Activated naive CD4-positive, alpha-beta T cell treated with anti-CD3 and anti-CD28 coated beads, Interleukin-2, amount 50 U/mL, for 24 hours (primary cell): ENCODE data around the gene ING2.

Source experiments
- H3K27ac Mint-ChIP-seq: one replicate; pipeline ENCODE4 v1.8.0; 2021; ENCODE audit warnings: mild to moderate bottlenecking, mixed read lengths
- H3K27me3 Mint-ChIP-seq: one replicate; pipeline ENCODE4 v1.8.0; 2021; ENCODE audit warnings: mixed read lengths
- H3K36me3 Mint-ChIP-seq: one replicate; pipeline ENCODE4 v1.8.0; 2021; ENCODE audit warnings: mixed read lengths
- H3K4me1 Mint-ChIP-seq: one replicate; pipeline ENCODE4 v1.8.0; 2021; ENCODE audit warnings: mixed read lengths
- H3K4me3 Mint-ChIP-seq: one replicate; pipeline ENCODE4 v1.8.0; 2021; ENCODE audit warnings: mild to moderate bottlenecking, mixed read lengths
- H3K9me3 Mint-ChIP-seq: one replicate; pipeline ENCODE4 v1.8.0; 2021; ENCODE audit warnings: mixed read lengths

ING2 gene

DNA sequence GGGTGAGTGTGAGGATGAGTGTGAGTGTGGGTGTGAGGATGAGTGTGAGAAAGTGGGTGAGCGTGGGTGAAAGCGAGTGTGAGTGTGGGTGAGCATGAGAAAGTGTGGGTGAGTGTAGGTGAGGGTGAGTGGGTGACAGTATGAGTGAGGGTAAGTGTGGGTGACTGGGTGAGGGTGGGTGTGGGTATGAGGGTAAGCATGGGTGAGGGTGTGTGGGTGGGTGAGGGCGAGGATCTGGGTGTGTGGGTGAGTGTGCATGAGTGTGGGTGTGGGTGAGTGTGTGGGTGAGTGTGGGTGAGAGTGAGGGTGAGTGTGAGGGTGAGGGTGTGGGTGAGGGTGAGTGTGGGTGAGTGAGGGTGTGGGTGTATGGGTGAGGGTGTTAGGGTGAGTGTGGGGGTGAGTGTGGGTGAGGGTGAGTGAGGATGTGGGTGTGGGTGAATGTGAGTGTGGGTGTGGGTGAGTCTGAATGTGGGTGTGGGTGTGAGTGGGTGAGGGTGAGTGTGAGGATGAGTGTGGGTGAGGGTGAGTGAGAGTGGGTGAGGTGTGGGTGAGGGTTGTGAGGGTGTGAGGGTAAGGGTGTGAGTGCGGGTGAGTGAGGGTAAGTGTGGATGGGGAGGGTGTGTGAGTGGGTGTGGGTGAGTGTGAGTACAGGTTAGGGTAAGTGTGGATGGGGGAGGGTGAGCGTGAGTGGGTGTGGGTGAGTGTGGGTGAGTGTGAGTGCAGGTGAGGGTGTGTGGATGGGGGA is 48.9 kb downstream of the ING2 start:
- Mint-ChIP-seq H3K27ac (no peak overlapping the region), H3K36me3 (peaks cover 2% of the 10 kb centered on the region), H3K4me3 (no peak overlapping the region), H3K4me1 (no peaks in the 10 kb centered on the region), H3K27me3 (no peaks in the 10 kb centered on the region), H3K9me3 (no peaks in the 10 kb centered on the region)

DNA sequence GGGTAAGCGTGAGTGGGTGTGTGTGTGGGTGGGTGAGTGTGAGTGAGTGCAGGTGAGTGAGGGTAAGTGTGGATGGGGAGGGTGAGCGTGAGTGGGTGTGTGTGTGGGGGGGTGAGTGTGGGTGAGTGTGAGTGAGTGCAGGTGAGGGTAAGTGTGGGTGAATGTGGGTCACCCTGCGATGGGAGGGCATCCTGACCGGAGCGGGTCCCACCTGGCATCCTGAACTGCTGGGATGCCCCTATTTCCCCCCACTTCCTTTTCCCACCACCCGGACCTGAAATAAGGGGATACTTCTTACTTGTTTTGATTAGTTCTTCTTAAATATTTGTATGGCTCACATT is 49.5 kb downstream of the ING2 start:
- no peaks in the 10 kb centered on the region for H3K4me1 Mint-ChIP-seq
- no peak overlapping the region for H3K4me3 Mint-ChIP-seq
- H3K27me3 Mint-ChIP-seq = no peaks in the 10 kb centered on the region
- peak overlapping the region; percentile 69 for H3K27ac Mint-ChIP-seq
- H3K36me3 Mint-ChIP-seq = peaks cover 2% of the 10 kb centered on the region
- no peaks in the 10 kb centered on the region for H3K9me3 Mint-ChIP-seq

DNA sequence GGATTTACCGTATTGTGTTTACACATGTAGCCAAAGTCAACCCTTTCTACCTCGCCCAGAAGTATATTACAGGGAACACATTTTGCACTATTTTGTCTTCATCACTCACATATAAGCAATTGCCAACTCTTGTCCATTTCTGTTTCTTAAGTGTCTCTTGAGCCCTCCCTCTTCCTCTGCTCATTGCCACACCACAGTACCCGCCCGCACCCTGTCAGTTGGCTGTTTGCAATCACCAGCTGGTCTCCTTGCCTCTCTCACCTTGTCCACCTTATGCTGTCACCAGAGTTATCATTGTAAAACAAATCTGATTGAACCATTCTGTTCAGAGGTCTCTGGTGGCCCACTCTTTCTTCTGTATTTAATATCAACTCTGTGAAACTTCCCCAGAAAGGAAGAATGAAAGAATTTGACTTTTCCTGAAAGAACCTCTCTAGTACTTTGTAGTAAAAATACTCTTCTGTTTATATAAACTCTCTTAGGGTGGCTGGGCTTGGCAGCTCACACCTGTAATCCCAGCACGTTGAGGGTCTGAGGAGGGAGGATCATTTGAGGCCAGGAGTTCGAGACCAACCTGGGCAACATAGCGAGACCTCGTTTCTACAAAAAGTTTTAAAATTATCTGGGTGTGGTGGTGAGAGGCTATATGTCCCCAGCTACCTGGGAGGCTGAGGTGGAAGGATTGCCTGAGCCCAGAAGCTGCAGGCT is 50.2 kb downstream of the ING2 start:
- Mint-ChIP-seq H3K27me3 (no peaks in the 10 kb centered on the region), H3K9me3 (no peaks in the 10 kb centered on the region), H3K4me1 (no peaks in the 10 kb centered on the region), H3K36me3 (no peaks in the 10 kb centered on the region), H3K27ac (no peak overlapping the region), H3K4me3 (no peak overlapping the region)

DNA sequence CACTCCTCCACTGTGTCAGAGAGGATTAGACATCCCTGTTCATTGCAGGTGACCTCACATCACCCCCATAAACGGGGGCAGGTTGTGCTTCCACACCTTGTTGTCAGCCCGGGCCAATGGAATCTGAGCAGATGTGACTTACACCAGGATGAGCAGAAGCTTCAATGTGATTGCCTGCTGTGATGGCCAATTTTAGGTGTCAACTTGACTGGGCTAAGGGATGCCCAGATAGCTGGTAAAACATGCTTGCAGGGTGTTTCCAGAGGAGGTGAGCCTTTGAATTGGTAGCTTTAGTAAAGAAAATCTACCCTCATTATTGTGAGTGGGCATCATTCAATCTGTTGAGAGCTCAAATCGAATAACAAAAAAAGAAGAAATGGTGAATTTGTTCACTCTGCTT is 52.1 kb downstream of the ING2 start:
- Mint-ChIP-seq H3K4me3 (no peak overlapping the region), H3K27ac (no peak overlapping the region), H3K9me3 (no peaks in the 10 kb centered on the region), H3K36me3 (no peaks in the 10 kb centered on the region), H3K27me3 (no peaks in the 10 kb centered on the region), H3K4me1 (no peaks in the 10 kb centered on the region)

DNA sequence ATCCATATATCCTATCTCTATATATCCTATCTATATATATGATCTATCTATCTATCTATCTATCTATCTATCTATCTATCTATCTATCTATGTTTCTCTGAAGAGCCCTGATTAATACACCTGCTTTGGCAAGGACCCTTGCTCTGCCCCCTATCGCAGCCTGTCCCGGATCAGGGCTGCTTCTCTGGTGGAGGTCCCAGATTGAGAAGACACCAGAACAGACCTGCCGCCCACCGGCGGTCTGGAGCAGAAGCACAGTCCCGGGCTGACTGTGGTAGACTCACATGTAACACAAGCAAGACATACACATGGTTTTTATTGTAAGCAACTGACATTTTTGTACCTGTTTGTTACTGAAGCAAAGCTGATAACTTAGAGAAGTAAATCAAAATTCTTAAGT is 52.8 kb downstream of the ING2 start:
- no peak overlapping the region for H3K4me3 Mint-ChIP-seq
- no peaks in the 10 kb centered on the region for H3K36me3 Mint-ChIP-seq
- H3K27ac Mint-ChIP-seq = no peak overlapping the region
- H3K4me1 Mint-ChIP-seq = no peaks in the 10 kb centered on the region
- no peaks in the 10 kb centered on the region for H3K9me3 Mint-ChIP-seq
- H3K27me3 Mint-ChIP-seq = no peaks in the 10 kb centered on the region

DNA sequence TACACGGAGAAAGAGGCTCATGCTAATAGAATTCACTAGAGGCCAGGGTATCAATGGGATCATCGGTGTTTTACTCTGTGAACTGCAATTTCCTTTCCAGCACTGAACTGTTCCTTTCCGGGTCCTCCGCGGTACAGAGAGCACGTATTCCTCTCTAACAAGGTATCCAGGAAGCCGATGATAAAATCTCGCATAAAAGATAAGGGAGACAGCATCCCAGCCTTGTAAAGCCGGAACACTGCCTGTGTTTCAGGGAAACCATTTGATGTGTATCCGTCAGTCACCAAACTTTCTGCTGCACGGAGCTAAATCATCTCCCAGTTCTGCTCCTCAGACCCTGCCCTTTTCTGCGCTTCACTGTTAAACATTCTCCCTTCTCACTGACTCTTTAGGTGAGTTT is 54.0 kb downstream of the ING2 start:
- no peaks in the 10 kb centered on the region for H3K36me3 Mint-ChIP-seq
- H3K27ac Mint-ChIP-seq = no peak overlapping the region
- H3K4me3 Mint-ChIP-seq = no peak overlapping the region
- H3K9me3 Mint-ChIP-seq = no peaks in the 10 kb centered on the region
- no peaks in the 10 kb centered on the region for H3K4me1 Mint-ChIP-seq
- no peaks in the 10 kb centered on the region for H3K27me3 Mint-ChIP-seq

DNA sequence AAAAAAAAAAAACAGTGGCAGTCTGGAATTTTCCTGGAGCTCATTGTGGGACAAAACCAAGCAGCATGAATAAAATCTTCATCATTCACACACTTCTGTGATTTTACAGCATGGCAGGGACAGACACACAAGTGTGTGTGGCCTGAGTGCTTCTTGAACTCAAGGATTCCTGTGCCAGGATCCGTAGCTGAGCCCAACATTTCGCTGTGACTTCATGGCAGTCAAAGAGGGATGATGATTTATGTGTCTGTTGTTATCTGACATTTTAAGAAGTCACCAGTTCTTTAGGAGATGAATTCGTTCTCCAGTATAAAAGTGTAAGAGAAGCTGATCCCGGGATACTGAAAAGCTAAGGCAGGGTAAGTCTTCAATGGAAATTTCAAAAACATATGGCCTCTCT is 57.0 kb downstream of the ING2 start:
- H3K36me3 Mint-ChIP-seq = no peaks in the 10 kb centered on the region
- no peak overlapping the region for H3K4me3 Mint-ChIP-seq
- peaks cover 5% of the 10 kb centered on the region for H3K27me3 Mint-ChIP-seq
- H3K9me3 Mint-ChIP-seq = no peaks in the 10 kb centered on the region
- H3K27ac Mint-ChIP-seq = no peak overlapping the region
- peaks cover 5% of the 10 kb centered on the region for H3K4me1 Mint-ChIP-seq
